OCI-LY1 (cell line): Measurements from ENCODE around the gene HOXD13.

Experiments used
- EZH2 ChIP-seq: fragments of 200-600 bp; sonication (generic), shearing (Covaris generic); IDR thresholded peaks from 2 replicates; pipeline ENCODE4 v1.8.0; 2017; ENCODE audit warnings: borderline replicate concordance, mixed run types, mild to moderate bottlenecking, antibody characterized with exemption, low read length, moderate library complexity, mixed read lengths
- TF ChIP-seq, protein P1 (sequence below): fragments of 200-600 bp; sonication (generic), shearing (Covaris generic); IDR thresholded peaks from 2 replicates; pipeline ENCODE4 v1.5.1; 2017; ENCODE audit warnings: mild to moderate bottlenecking, antibody characterized with exemption, low read length, moderate library complexity, mixed read lengths

GRCh38 chr2:176129813-176130146, 37.3 kb downstream of the HOXD13 start:
- no peak for TF ChIP-seq EZH2
- TF ChIP-seq, protein P1, sequence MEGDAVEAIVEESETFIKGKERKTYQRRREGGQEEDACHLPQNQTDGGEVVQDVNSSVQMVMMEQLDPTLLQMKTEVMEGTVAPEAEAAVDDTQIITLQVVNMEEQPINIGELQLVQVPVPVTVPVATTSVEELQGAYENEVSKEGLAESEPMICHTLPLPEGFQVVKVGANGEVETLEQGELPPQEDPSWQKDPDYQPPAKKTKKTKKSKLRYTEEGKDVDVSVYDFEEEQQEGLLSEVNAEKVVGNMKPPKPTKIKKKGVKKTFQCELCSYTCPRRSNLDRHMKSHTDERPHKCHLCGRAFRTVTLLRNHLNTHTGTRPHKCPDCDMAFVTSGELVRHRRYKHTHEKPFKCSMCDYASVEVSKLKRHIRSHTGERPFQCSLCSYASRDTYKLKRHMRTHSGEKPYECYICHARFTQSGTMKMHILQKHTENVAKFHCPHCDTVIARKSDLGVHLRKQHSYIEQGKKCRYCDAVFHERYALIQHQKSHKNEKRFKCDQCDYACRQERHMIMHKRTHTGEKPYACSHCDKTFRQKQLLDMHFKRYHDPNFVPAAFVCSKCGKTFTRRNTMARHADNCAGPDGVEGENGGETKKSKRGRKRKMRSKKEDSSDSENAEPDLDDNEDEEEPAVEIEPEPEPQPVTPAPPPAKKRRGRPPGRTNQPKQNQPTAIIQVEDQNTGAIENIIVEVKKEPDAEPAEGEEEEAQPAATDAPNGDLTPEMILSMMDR: no peak
